GM23248 (cell line): ENCODE data around the gene TSPEAR. TPM values are rescaled to one million over a fixed set of nuclear protein-coding genes. Genes with fewer than 3 reads are reported as not detected.
"Not testable (repeated sequence)": the region's sequence is repeated elsewhere in the genome, so short reads cannot be mapped to it uniquely, and the experiment has no call there.

ENCODE experiments used
- DNase-seq: peaks from one replicate; pipeline ENCODE4 v3.0.0-alpha.2; 2015
- H2AFZ ChIP-seq: fragments of 200-600 bp; sonication (generic); 2 replicates; pipeline ENCODE4 v1.6.1; 2016; ENCODE audit warnings: antibody characterized with exemption
- H3F3A ChIP-seq: fragments of 200-600 bp; sonication (generic); 2 replicates; pipeline ENCODE4 v1.6.1; 2016; ENCODE audit warnings: mild to moderate bottlenecking, antibody characterized with exemption, mixed run types; ENCODE audit not compliant: insufficient read depth
- H3K27ac ChIP-seq: fragments of 200-600 bp; sonication (generic); 2 replicates; pipeline ENCODE4 v1.5.1; 2016; ENCODE audit warnings: mild to moderate bottlenecking
- H3K27me3 ChIP-seq: fragments of 200-600 bp; sonication (generic); replicated peaks from 2 replicates; pipeline ENCODE4 v1.6.1; 2016; ENCODE audit warnings: mild to moderate bottlenecking; ENCODE audit not compliant: insufficient read depth
- H3K36me3 ChIP-seq: fragments of 200-600 bp; sonication (generic); 2 replicates; pipeline ENCODE4 v1.6.1; 2016; ENCODE audit warnings: low read depth, mild to moderate bottlenecking
- H3K4me1 ChIP-seq: fragments of 200-600 bp; sonication (generic); 2 replicates; pipeline ENCODE4 v1.6.1; 2016; ENCODE audit warnings: mild to moderate bottlenecking; ENCODE audit not compliant: insufficient read depth
- H3K4me2 ChIP-seq: fragments of 200-600 bp; sonication (generic); one replicate; pipeline ENCODE4 v1.6.1; 2016; ENCODE audit warnings: mild to moderate bottlenecking; ENCODE audit not compliant: unreplicated experiment
- H3K4me3 ChIP-seq: fragments of 200-600 bp; sonication (generic); 2 replicates; pipeline ENCODE4 v1.5.1; 2016; ENCODE audit warnings: mild to moderate bottlenecking
- H3K79me2 ChIP-seq: fragments of 200-600 bp; sonication (generic); 2 replicates; pipeline ENCODE4 v1.6.1; 2016; ENCODE audit warnings: mild to moderate bottlenecking; ENCODE audit not compliant: insufficient read depth
- H3K9ac ChIP-seq: fragments of 200-600 bp; sonication (generic); 2 replicates; pipeline ENCODE4 v1.6.1; 2016; ENCODE audit warnings: mild to moderate bottlenecking
- H3K9me2 ChIP-seq: fragments of 200-600 bp; sonication (generic); 2 replicates; pipeline ENCODE4 v1.6.1; 2016; ENCODE audit warnings: mixed run types, mild to moderate bottlenecking, moderate library complexity; ENCODE audit not compliant: insufficient read depth
- H3K9me3 ChIP-seq: fragments of 200-600 bp; sonication (generic); one replicate; pipeline ENCODE4 v1.6.1; 2017; ENCODE audit warnings: low read depth
- H4K20me1 ChIP-seq: fragments of 200-600 bp; sonication (generic); 2 replicates; pipeline ENCODE4 v1.6.0; 2016; ENCODE audit not compliant: insufficient read depth
- EZH2 ChIP-seq: fragments of 200-600 bp; sonication (generic); IDR thresholded peaks from 2 replicates; pipeline ENCODE4 v1.6.1; 2018; ENCODE audit warnings: antibody characterized with exemption, mild to moderate bottlenecking; ENCODE audit not compliant: insufficient read depth, poor library complexity, severe bottlenecking
- EZH2phosphoT487 ChIP-seq: fragments of 200-600 bp; sonication (generic); IDR thresholded peaks from 2 replicates; pipeline ENCODE4 v1.6.1; 2018; ENCODE audit warnings: antibody characterized with exemption, moderate library complexity, mild to moderate bottlenecking, low read depth; ENCODE audit not compliant: insufficient read depth
- WGBS, 2 experiments: methylation state at CpG; one replicate each; pipeline ENCODE4 v1.1.6; 2015 to 2017; ENCODE audit warnings: low lambda C conversion rate in 2 of 2, low coverage in 1 of 2; ENCODE audit errors: missing lambda C conversion rate in 2 of 2; 5-methylcytosine and 5-hydroxymethylcytosine counted together
- in situ Hi-C: fragments of 300-500 bp; cut with MboI; formaldehyde crosslinking; loops from 2 replicates; pipeline ENCODE4 v1.15.0; 2020
- polyA plus RNA-seq: library from polyadenylated mRNA; unstranded; fragments of >200 nt; fragmentation: Nextera tagmentation; extraction: Ambion mirVana; gene quantifications from 2 replicates; pipeline ENCODE4 v1.2.1, GENCODE V29; 2016
- total RNA-seq: library from RNA; depleted of rRNA; stranded (reverse); fragments of >200 nt; shearing (Covaris generic); gene quantifications from 2 replicates; pipeline ENCODE4 v1.2.3, GENCODE V29; 2014

Gene TSPEAR
- total and polyA plus RNA-seq, 2 experiments from 2014 or later = not detected

- in situ Hi-C loops = no loop called here
- H3K4me1 ChIP-seq = no peaks in the 10 kb centered on the region
- H3K9me2 ChIP-seq = no peaks in the 10 kb centered on the region
- H3K9me3 ChIP-seq = no peaks in the 10 kb centered on the region
- H3K79me2 ChIP-seq = no peaks in the 10 kb centered on the region
- H3K9ac ChIP-seq = no peak within 1 kb of the TSS
- WGBS, 2 experiments = 22 to 25% methylated on average over 15 to 17 of the region's 17 CpGs
- H3K27me3 ChIP-seq = peaks cover 41% of the 10 kb centered on the region
- no peak within 1 kb of the TSS for H2AFZ ChIP-seq
- H3K27ac ChIP-seq = no peak within 1 kb of the TSS
- H4K20me1 ChIP-seq = no peaks in the 10 kb centered on the region
- TF ChIP-seq EZH2phosphoT487 (no peak), EZH2 (no peak)
- no peak within 1 kb of the TSS for H3K4me3 ChIP-seq
- no peak for DNase-seq
- no peak within 1 kb of the TSS for H3K4me2 ChIP-seq
- H3F3A ChIP-seq = no peaks in the 10 kb centered on the region
- no peaks in the 10 kb centered on the region for H3K36me3 ChIP-seq
Observed at GRCh38 chr21:44551340-44551961, 159.9 kb downstream of the TSPEAR start, which contains the start of gene KRTAP10-2. Gene KRTAP10-2, minus strand, starts transcription at chr21:44551505. Its CDS starts 47 bp downstream, at chr21:44551458.

- no peak overlapping the region for H3K9ac ChIP-seq
- no peaks in the 10 kb centered on the region for H3K9me3 ChIP-seq
- DNase-seq = peak; percentile 18
- WGBS, 2 experiments = 5 to 9% methylated on average over 10 of the region's 10 CpGs
- H3K36me3 ChIP-seq = no peaks in the 10 kb centered on the region
- no peak overlapping the region for H2AFZ ChIP-seq
- H3K4me1 ChIP-seq = no peaks in the 10 kb centered on the region
- H3K79me2 ChIP-seq = no peaks in the 10 kb centered on the region
- no peak for TF ChIP-seq EZH2
- TF ChIP-seq EZH2phosphoT487 = no peak
- in situ Hi-C loops = no loop called here
- H3K4me3 ChIP-seq = no peak overlapping the region
- H3K27ac ChIP-seq = no peak overlapping the region
- H4K20me1 ChIP-seq = no peaks in the 10 kb centered on the region
- H3K4me2 ChIP-seq = no peak overlapping the region
- no peaks in the 10 kb centered on the region for H3F3A ChIP-seq
- H3K9me2 ChIP-seq = no peaks in the 10 kb centered on the region
- peaks cover 38% of the 10 kb centered on the region for H3K27me3 ChIP-seq
Observed at GRCh38 chr21:44550807-44551206, 160.6 kb downstream of the TSPEAR start.

- H3K36me3 ChIP-seq, H3K4me1 ChIP-seq, H3K9me2 ChIP-seq, H3K9ac ChIP-seq, H3K9me3 ChIP-seq, H3K27ac ChIP-seq, H3K4me2 ChIP-seq, in situ Hi-C loops, H3F3A ChIP-seq, DNase-seq, H3K79me2 ChIP-seq, H4K20me1 ChIP-seq, H3K4me3 ChIP-seq, H2AFZ ChIP-seq: not testable (repeated sequence)
- peaks cover 38% of the 10 kb centered on the region for H3K27me3 ChIP-seq
- 53 to 55% methylated on average over 15 to 17 of the region's 17 CpGs for WGBS, 2 experiments
Observed at GRCh38 chr21:44550285-44550684, 161.1 kb downstream of the TSPEAR start.

GRCh38 chr21:44549525-44550211 is 161.7 kb downstream of the TSPEAR start:
- H3F3A ChIP-seq = no peaks in the 10 kb centered on the region
- no peak overlapping the region for H3K4me2 ChIP-seq
- H2AFZ ChIP-seq = no peak overlapping the region
- DNase-seq = no peak
- WGBS, 2 experiments = 41 to 42% methylated on average over 24 to 25 of the region's 25 CpGs
- no peak for TF ChIP-seq EZH2
- TF ChIP-seq EZH2phosphoT487 = no peak
- no peaks in the 10 kb centered on the region for H4K20me1 ChIP-seq
- peaks cover 34% of the 10 kb centered on the region for H3K27me3 ChIP-seq
- no peak overlapping the region for H3K4me3 ChIP-seq
- H3K27ac ChIP-seq = no peak overlapping the region
- no peaks in the 10 kb centered on the region for H3K79me2 ChIP-seq
- H3K9me3 ChIP-seq = no peaks in the 10 kb centered on the region
- no peaks in the 10 kb centered on the region for H3K4me1 ChIP-seq
- H3K36me3 ChIP-seq = no peaks in the 10 kb centered on the region
- in situ Hi-C loops = no loop called here
- H3K9me2 ChIP-seq = no peaks in the 10 kb centered on the region
- no peak overlapping the region for H3K9ac ChIP-seq
